ENCODE results near the gene ZNF804B.

Gene ZNF804B

DNA sequence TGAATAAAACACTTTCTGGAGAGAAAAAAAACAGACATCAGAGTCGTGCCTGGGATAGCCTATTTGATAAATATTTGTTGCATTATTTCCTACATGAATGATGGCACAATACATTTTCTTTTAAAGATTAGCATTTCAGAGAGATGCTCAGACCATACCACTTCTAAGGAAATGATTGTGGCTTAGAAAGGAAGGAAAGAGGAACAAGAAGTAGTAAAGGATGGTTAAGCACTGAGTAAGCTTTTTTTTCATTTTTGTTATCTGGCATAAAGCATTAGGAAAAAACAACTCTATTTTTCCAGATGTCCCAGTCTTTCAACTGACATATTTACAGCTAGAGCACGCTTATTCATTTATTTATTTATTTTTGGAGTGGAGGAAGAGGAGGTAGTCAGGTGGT is 294.9 kb downstream of the ZNF804B start:
- no peak for ATAC-seq
- TF ChIP-seq TCF4 (CRISPR knock-in tag; IDR thresholded peaks at IDR 0.05; ENCODE audit: borderline replicate concordance) (no peak), SNAI2 (CRISPR knock-in tag; IDR thresholded peaks at IDR 0.05) (no peak), ZFP3 (CRISPR knock-in tag; IDR thresholded peaks at IDR 0.05) (no peak), ESRRG (CRISPR knock-in tag; IDR thresholded peaks at IDR 0.05) (no peak), OSR1 (CRISPR knock-in tag; IDR thresholded peaks at IDR 0.05) (no peak), PATZ1 (CRISPR knock-in tag; IDR thresholded peaks at IDR 0.05; ENCODE audit: borderline replicate concordance) (no peak), ZC3H10 (CRISPR knock-in tag; IDR thresholded peaks at IDR 0.05) (no peak), ISL1 (CRISPR knock-in tag; IDR thresholded peaks at IDR 0.05) (no peak), CSDC2 (CRISPR knock-in tag; IDR thresholded peaks at IDR 0.05) (no peak)

DNA sequence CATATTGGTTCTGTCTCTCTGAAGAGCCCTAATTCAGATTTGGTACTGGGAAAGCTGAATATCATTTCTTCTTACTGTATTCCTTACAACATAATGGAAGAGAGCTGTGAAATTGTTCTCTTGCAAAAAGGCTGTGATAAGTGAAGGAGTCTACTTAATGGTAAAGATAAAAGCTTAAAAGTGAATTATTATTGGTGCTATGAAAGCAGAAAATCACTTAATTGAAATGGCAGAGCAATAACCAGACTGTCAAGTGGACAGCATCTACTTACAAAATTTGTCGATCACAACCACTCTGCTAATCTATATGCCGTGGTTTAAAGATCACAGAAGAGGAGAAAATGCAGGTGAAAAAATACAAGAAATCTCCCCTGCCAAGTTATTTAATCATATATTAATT is 300.7 kb downstream of the ZNF804B start:
- TF ChIP-seq PPARA (CRISPR knock-in tag; IDR thresholded peaks at IDR 0.05; ENCODE audit: borderline replicate concordance) (no peak), PATZ1 (CRISPR knock-in tag; IDR thresholded peaks at IDR 0.05; ENCODE audit: borderline replicate concordance) (no peak)
- no peak for ATAC-seq

DNA sequence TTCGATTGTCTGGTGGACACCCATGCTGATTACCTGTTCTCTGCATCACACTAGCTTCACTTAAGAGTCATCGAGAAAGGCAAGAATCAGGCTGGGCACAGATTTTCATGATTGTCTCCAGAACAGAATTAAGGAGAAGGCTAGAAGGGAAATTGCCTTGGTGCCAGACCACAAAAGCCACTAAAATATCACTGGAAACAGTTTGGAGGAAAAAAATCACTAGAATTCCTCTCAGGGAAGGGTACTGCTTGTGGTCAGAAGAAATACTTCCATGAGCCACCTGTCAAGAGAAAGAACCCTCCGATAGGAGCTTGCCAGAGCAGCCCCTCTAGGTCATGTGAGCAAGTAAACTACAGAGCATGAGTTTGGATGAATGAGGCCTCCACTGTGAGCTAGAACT is 305.3 kb downstream of the ZNF804B start:
- TF ChIP-seq BACH2 (CRISPR knock-in tag; IDR thresholded peaks at IDR 0.05; ENCODE audit: borderline replicate concordance) (no peak), ESRRG (CRISPR knock-in tag; IDR thresholded peaks at IDR 0.05) (no peak), ZNF70 (CRISPR knock-in tag; IDR thresholded peaks at IDR 0.05) (no peak), ARNTL (CRISPR knock-in tag; IDR thresholded peaks at IDR 0.05; ENCODE audit: borderline replicate concordance, low read depth) (no peak), ISL1 (CRISPR knock-in tag; IDR thresholded peaks at IDR 0.05) (no peak), ZFP30 (CRISPR knock-in tag; IDR thresholded peaks at IDR 0.05) (no peak), ZFP3 (CRISPR knock-in tag; IDR thresholded peaks at IDR 0.05) (no peak), ZNF565 (CRISPR knock-in tag; conservative IDR thresholded peaks at IDR 0.05; ENCODE audit: low read depth) (no peak), CSRNP3 (CRISPR knock-in tag; IDR thresholded peaks at IDR 0.05) (no peak), TOX (CRISPR knock-in tag; IDR thresholded peaks at IDR 0.05; ENCODE audit: borderline replicate concordance) (no peak), CSDC2 (CRISPR knock-in tag; IDR thresholded peaks at IDR 0.05) (no peak), TCF4 (CRISPR knock-in tag; IDR thresholded peaks at IDR 0.05; ENCODE audit: borderline replicate concordance) (no peak), RARB (CRISPR knock-in tag; IDR thresholded peaks at IDR 0.05) (no peak), PPARA (CRISPR knock-in tag; IDR thresholded peaks at IDR 0.05; ENCODE audit: borderline replicate concordance) (no peak), GLIS3 (CRISPR knock-in tag; IDR thresholded peaks at IDR 0.05) (no peak)
- TF ChIP-seq, protein P1, sequence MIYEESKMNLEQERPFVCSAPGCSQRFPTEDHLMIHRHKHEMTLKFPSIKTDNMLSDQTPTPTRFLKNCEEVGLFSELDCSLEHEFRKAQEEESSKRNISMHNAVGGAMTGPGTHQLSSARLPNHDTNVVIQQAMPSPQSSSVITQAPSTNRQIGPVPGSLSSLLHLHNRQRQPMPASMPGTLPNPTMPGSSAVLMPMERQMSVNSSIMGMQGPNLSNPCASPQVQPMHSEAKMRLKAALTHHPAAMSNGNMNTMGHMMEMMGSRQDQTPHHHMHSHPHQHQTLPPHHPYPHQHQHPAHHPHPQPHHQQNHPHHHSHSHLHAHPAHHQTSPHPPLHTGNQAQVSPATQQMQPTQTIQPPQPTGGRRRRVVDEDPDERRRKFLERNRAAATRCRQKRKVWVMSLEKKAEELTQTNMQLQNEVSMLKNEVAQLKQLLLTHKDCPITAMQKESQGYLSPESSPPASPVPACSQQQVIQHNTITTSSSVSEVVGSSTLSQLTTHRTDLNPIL (CRISPR knock-in tag; IDR thresholded peaks at IDR 0.05; ENCODE audit: low read depth), result no peak
- no peak for ATAC-seq

DNA sequence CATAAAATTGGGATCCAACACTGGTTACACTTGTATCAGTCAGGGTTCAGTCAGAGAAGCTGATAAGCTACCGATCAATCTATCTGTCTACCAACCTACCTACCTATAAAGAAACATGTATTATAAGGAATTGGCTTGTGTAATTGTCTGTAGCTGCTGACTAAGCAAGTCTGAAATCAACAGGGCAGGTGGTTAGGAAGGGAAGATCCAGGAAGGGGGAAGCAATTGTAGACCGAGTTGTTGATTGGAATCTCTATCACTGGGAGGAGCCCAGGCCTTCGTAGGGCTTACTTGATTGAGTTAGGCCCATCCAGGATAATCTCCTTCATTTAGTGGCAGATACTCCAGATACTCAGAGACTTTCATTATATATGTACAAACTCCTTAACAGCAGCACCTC is 307.5 kb downstream of the ZNF804B start:
- no peak for ATAC-seq
- TF ChIP-seq SNAI2 (CRISPR knock-in tag; IDR thresholded peaks at IDR 0.05) (no peak), ZFP3 (CRISPR knock-in tag; IDR thresholded peaks at IDR 0.05) (no peak), ZNF8 (CRISPR knock-in tag; IDR thresholded peaks at IDR 0.05) (no peak), CSDC2 (CRISPR knock-in tag; IDR thresholded peaks at IDR 0.05) (no peak), ZNF565 (CRISPR knock-in tag; conservative IDR thresholded peaks at IDR 0.05; ENCODE audit: low read depth) (no peak), ZNF70 (CRISPR knock-in tag; IDR thresholded peaks at IDR 0.05) (no peak), TOX (CRISPR knock-in tag; IDR thresholded peaks at IDR 0.05; ENCODE audit: borderline replicate concordance) (no peak), ESRRG (CRISPR knock-in tag; IDR thresholded peaks at IDR 0.05) (no peak), RARB (CRISPR knock-in tag; IDR thresholded peaks at IDR 0.05) (no peak), ZFP30 (CRISPR knock-in tag; IDR thresholded peaks at IDR 0.05) (no peak), PATZ1 (CRISPR knock-in tag; IDR thresholded peaks at IDR 0.05; ENCODE audit: borderline replicate concordance) (no peak), GLIS3 (CRISPR knock-in tag; IDR thresholded peaks at IDR 0.05) (no peak), BACH2 (CRISPR knock-in tag; IDR thresholded peaks at IDR 0.05; ENCODE audit: borderline replicate concordance) (no peak), TCF4 (CRISPR knock-in tag; IDR thresholded peaks at IDR 0.05; ENCODE audit: borderline replicate concordance) (no peak), ZC3H10 (CRISPR knock-in tag; IDR thresholded peaks at IDR 0.05) (no peak), ARNTL (CRISPR knock-in tag; IDR thresholded peaks at IDR 0.05; ENCODE audit: borderline replicate concordance, low read depth) (no peak), ISL1 (CRISPR knock-in tag; IDR thresholded peaks at IDR 0.05) (no peak)

Measured in SK-N-SH treated with all-trans-retinoic acid at 6 μM for 48 hours (cell line).